ENCODE data around the gene PIGS.
"Not testable (repeated sequence)": the region's sequence is repeated elsewhere in the genome, so short reads cannot be mapped to it uniquely, and the experiment has no call there.

PIGS gene

GRCh38 chr17:28578246-28579195, 7.2 kb upstream of the PIGS start:
- WGBS (ENCODE audit: insufficient coverage, insufficient read length): no CpG with 5 or more reads among the region's 8 CpGs
- no peak overlapping the region for H3K27ac ChIP-seq (ENCODE audit: low read length)
- DNase-seq (ENCODE audit: low read depth, low spot score): no peak
- H3K4me1 ChIP-seq (ENCODE audit: control insufficient read depth, insufficient read depth, low read length): peaks cover 4% of the 10 kb centered on the region; the same call in 1 of the 2 replicates
- H3K36me3 ChIP-seq (ENCODE audit: control insufficient read depth, insufficient read depth, low read length): peaks cover 33% of the 10 kb centered on the region; the same call in 1 of the 2 replicates
- no peak overlapping the region for H3K4me3 ChIP-seq (ENCODE audit: low read length)
- H3K27me3 ChIP-seq (ENCODE audit: control insufficient read depth, insufficient read depth, low read length): no peaks in the 10 kb centered on the region
- H3K9me3 ChIP-seq (ENCODE audit: control insufficient read depth, insufficient read depth, low read length): no peaks in the 10 kb centered on the region

- Histone ChIP-seq H3K36me3 (ENCODE audit: control insufficient read depth, insufficient read depth, low read length) (peaks cover 24% of the 10 kb centered on the region; the same call in 1 of the 2 replicates), H3K9me3 (ENCODE audit: control insufficient read depth, insufficient read depth, low read length) (no peaks in the 10 kb centered on the region), H3K27me3 (ENCODE audit: control insufficient read depth, insufficient read depth, low read length) (no peaks in the 10 kb centered on the region), H3K4me3 (ENCODE audit: low read length) (no peak overlapping the region), H3K4me1 (ENCODE audit: control insufficient read depth, insufficient read depth, low read length) (peaks cover 4% of the 10 kb centered on the region; the same call in 1 of the 2 replicates), H3K27ac (ENCODE audit: low read length) (no peak overlapping the region)
- no CpG with 5 or more reads among the region's 3 CpGs for WGBS (ENCODE audit: insufficient coverage, insufficient read length)
- DNase-seq (ENCODE audit: low read depth, low spot score): no peak
Measured at GRCh38 chr17:28577466-28577824, 6.1 kb upstream of the PIGS start.

GRCh38 chr17:28576758-28577465, 5.6 kb upstream of the PIGS start, which contains the start of gene ALDOC:
Gene ALDOC, minus strand, starts transcription at chr17:28576895. Its CDS starts 1,363 bp downstream, at chr17:28575532.
- H3K27me3 ChIP-seq (ENCODE audit: control insufficient read depth, insufficient read depth, low read length): no peaks in the 10 kb centered on the region
- peak within 1 kb of the TSS; percentile 22; the same call in 1 of the 2 replicates for H3K4me3 ChIP-seq (ENCODE audit: low read length)
- no peak within 1 kb of the TSS for H3K27ac ChIP-seq (ENCODE audit: low read length)
- H3K4me1 ChIP-seq (ENCODE audit: control insufficient read depth, insufficient read depth, low read length): peaks cover 4% of the 10 kb centered on the region; the same call in 1 of the 2 replicates
- WGBS (ENCODE audit: insufficient coverage, insufficient read length): no CpG with 5 or more reads among the region's 26 CpGs
- H3K36me3 ChIP-seq (ENCODE audit: control insufficient read depth, insufficient read depth, low read length): peaks cover 19% of the 10 kb centered on the region; the same call in 1 of the 2 replicates
- DNase-seq (ENCODE audit: low read depth, low spot score): peak; percentile 93
- H3K9me3 ChIP-seq (ENCODE audit: control insufficient read depth, insufficient read depth, low read length): no peaks in the 10 kb centered on the region

- H3K4me3 ChIP-seq (ENCODE audit: low read length); H3K9me3 ChIP-seq (ENCODE audit: control insufficient read depth, insufficient read depth, low read length); DNase-seq (ENCODE audit: low read depth, low spot score); H3K27ac ChIP-seq (ENCODE audit: low read length); H3K27me3 ChIP-seq (ENCODE audit: control insufficient read depth, insufficient read depth, low read length); H3K4me1 ChIP-seq (ENCODE audit: control insufficient read depth, insufficient read depth, low read length): not testable (repeated sequence)
- peaks cover 19% of the 10 kb centered on the region; the same call in 1 of the 2 replicates for H3K36me3 ChIP-seq (ENCODE audit: control insufficient read depth, insufficient read depth, low read length)
- WGBS (ENCODE audit: insufficient coverage, insufficient read length): no CpG with 5 or more reads among the region's 3 CpGs
Measured at GRCh38 chr17:28576016-28576415, 4.7 kb upstream of the PIGS start.

GRCh38 chr17:28575126-28575795, 3.9 kb upstream of the PIGS start:
- DNase-seq (ENCODE audit: low read depth, low spot score): no peak
- WGBS (ENCODE audit: insufficient coverage, insufficient read length): no CpG with 5 or more reads among the region's 14 CpGs
- no peak overlapping the region for H3K27ac ChIP-seq (ENCODE audit: low read length)

GRCh38 chr17:28574526-28574925, 3.2 kb upstream of the PIGS start:
- H3K4me3 ChIP-seq (ENCODE audit: low read length): no peak overlapping the region
- WGBS (ENCODE audit: insufficient coverage, insufficient read length): no CpG with 5 or more reads among the region's 7 CpGs
- H3K27me3 ChIP-seq (ENCODE audit: control insufficient read depth, insufficient read depth, low read length): no peaks in the 10 kb centered on the region
- no peak overlapping the region for H3K27ac ChIP-seq (ENCODE audit: low read length)
- no peak for DNase-seq (ENCODE audit: low read depth, low spot score)
- peaks cover 15% of the 10 kb centered on the region; the same call in 1 of the 2 replicates for H3K36me3 ChIP-seq (ENCODE audit: control insufficient read depth, insufficient read depth, low read length)
- H3K4me1 ChIP-seq (ENCODE audit: control insufficient read depth, insufficient read depth, low read length): peaks cover 4% of the 10 kb centered on the region; the same call in 1 of the 2 replicates
- no peaks in the 10 kb centered on the region for H3K9me3 ChIP-seq (ENCODE audit: control insufficient read depth, insufficient read depth, low read length)

More at GRCh38 chr17:28575126-28575795, 3.9 kb upstream of the PIGS start:
- no peaks in the 10 kb centered on the region for H3K27me3 ChIP-seq (ENCODE audit: control insufficient read depth, insufficient read depth, low read length)
- H3K36me3 ChIP-seq (ENCODE audit: control insufficient read depth, insufficient read depth, low read length): peaks cover 19% of the 10 kb centered on the region; the same call in 1 of the 2 replicates
- no peak overlapping the region for H3K4me3 ChIP-seq (ENCODE audit: low read length)
- no peaks in the 10 kb centered on the region for H3K9me3 ChIP-seq (ENCODE audit: control insufficient read depth, insufficient read depth, low read length)
- peaks cover 4% of the 10 kb centered on the region; the same call in 1 of the 2 replicates for H3K4me1 ChIP-seq (ENCODE audit: control insufficient read depth, insufficient read depth, low read length)

GRCh38 chr17:28573966-28574480, 2.7 kb upstream of the PIGS start:
- no peaks in the 10 kb centered on the region for H3K27me3 ChIP-seq (ENCODE audit: control insufficient read depth, insufficient read depth, low read length)
- H3K27ac ChIP-seq (ENCODE audit: low read length): no peak overlapping the region
- DNase-seq (ENCODE audit: low read depth, low spot score): no peak
- H3K4me1 ChIP-seq (ENCODE audit: control insufficient read depth, insufficient read depth, low read length): peaks cover 4% of the 10 kb centered on the region; the same call in 1 of the 2 replicates
- no peaks in the 10 kb centered on the region for H3K9me3 ChIP-seq (ENCODE audit: control insufficient read depth, insufficient read depth, low read length)
- H3K36me3 ChIP-seq (ENCODE audit: control insufficient read depth, insufficient read depth, low read length): peaks cover 10% of the 10 kb centered on the region; the same call in 1 of the 2 replicates
- no CpG with 5 or more reads among the region's 6 CpGs for WGBS (ENCODE audit: insufficient coverage, insufficient read length)
- H3K4me3 ChIP-seq (ENCODE audit: low read length): no peak overlapping the region

GRCh38 chr17:28573521-28573920, 2.2 kb upstream of the PIGS start:
- no peaks in the 10 kb centered on the region for H3K27me3 ChIP-seq (ENCODE audit: control insufficient read depth, insufficient read depth, low read length)
- WGBS (ENCODE audit: insufficient coverage, insufficient read length): no CpG with 5 or more reads among the region's 9 CpGs
- peaks cover 5% of the 10 kb centered on the region; the same call in 1 of the 2 replicates for H3K36me3 ChIP-seq (ENCODE audit: control insufficient read depth, insufficient read depth, low read length)
- peaks cover 4% of the 10 kb centered on the region; the same call in 1 of the 2 replicates for H3K4me1 ChIP-seq (ENCODE audit: control insufficient read depth, insufficient read depth, low read length)
- H3K4me3 ChIP-seq (ENCODE audit: low read length): no peak overlapping the region
- H3K9me3 ChIP-seq (ENCODE audit: control insufficient read depth, insufficient read depth, low read length): no peaks in the 10 kb centered on the region
- no peak for DNase-seq (ENCODE audit: low read depth, low spot score)
- no peak overlapping the region for H3K27ac ChIP-seq (ENCODE audit: low read length)

GRCh38 chr17:28573040-28573380, 1.7 kb upstream of the PIGS start:
- peaks cover 4% of the 10 kb centered on the region; the same call in 1 of the 2 replicates for H3K4me1 ChIP-seq (ENCODE audit: control insufficient read depth, insufficient read depth, low read length)

More at GRCh38 chr17:28573040-28573380, 1.7 kb upstream of the PIGS start:
- Histone ChIP-seq H3K9me3 (ENCODE audit: control insufficient read depth, insufficient read depth, low read length) (no peaks in the 10 kb centered on the region), H3K36me3 (ENCODE audit: control insufficient read depth, insufficient read depth, low read length) (peaks cover under 1% of the 10 kb centered on the region; the same call in 1 of the 2 replicates), H3K27me3 (ENCODE audit: control insufficient read depth, insufficient read depth, low read length) (no peaks in the 10 kb centered on the region), H3K27ac (ENCODE audit: low read length) (no peak overlapping the region), H3K4me3 (ENCODE audit: low read length) (no peak overlapping the region)
- DNase-seq (ENCODE audit: low read depth, low spot score): no peak

Measured in iPS DF 6.9 (cell line).